NOMO-1 treated with DMSO at 0.1 percent for 48 hours (cell line): ENCODE measurements around the gene DUSP10.
A peak's percentile ranks its signal among the peaks of the same experiment; 100 is the strongest.

Source experiments
- DNase-seq: peaks from one replicate; lab custom pipeline; 2025; ENCODE audit not compliant: unreplicated experiment; lab: John Stamatoyannopoulos, UW

The DUSP10 gene

DNA sequence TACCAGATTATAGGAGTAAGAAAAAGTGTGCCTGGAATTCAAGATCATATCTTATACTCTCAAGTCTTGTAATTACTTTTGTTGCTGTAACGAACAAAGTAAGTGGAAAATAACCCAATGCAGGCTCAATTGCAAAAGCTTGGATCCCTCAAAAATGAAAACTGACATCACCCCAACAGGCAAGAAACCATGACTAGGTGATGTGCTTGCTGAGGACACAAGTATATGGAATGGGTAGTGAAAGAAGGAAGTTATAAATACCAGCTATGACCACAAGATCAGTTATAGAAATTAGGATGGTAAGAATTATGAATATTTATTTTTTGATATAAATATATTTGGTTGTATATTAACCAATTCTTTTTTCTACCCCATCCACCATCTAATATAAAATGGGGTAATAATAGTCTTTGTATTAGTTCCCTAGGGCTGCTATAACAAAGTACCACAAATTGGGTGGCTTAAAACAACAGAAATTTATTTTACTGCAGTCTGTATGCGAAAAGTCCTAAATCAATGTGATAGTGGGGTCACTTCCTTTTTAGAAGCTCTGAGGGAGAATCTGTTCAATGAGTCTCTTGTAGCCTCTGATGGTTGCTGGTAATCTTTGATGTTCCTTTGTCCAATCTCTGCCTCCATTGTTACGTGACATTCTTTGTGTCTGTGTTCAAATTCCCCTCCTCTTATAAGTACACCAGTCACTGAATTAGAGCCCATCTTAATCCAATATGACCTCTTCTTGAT is 45.0 kb downstream of the DUSP10 start:
- peak; percentile 68 for DNase-seq

GRCh38 chr1:221696027-221696426 is 45.9 kb downstream of the DUSP10 start:
- DNase-seq, result no peak

GRCh38 chr1:221695301-221695700 is 46.6 kb downstream of the DUSP10 start:
- DNase-seq, result no peak

GRCh38 chr1:221694109-221694508 is 47.8 kb downstream of the DUSP10 start:
- DNase-seq, result no peak

- DNase-seq, result no peak
Observed at GRCh38 chr1:221693087-221693486, 48.8 kb downstream of the DUSP10 start.

DNA sequence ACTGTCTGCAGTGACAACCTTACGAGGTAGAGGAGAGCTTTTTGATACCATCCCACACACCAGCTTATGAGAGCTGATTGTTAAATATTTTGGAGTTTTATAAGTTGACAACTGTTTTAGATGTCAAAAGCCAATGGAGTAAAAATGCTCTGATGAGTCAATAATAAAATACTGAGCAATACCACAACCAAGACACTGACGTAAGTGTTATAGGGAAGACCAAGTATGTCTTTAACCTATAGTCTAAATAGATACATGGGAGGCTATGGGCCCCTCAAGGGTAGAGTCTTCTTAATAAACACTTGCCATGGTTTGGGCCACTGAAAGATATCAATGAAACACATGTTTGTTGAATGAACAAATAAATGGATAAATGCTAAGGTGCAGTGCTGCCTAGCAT is 49.2 kb downstream of the DUSP10 start:
- no peak for DNase-seq

DNA sequence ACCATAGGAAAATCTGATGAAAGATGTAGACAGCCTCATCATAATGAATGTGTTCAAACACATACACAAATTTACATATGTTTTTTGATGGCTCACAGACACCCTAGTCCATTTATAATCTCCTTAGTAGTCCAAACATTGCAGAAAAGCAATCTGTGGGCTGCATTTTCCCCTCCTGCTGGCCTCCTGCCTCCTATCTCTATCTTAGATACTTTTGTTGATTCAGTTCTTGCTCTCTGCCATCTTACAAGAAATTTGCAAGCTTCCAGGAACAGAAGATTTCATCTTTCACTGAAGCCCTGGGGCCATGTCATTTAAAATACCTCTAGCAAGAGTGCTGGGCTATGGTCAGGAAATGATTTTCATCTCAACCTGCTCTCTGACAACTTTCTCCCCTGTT is 50.6 kb downstream of the DUSP10 start:
- DNase-seq, result no peak

DNA sequence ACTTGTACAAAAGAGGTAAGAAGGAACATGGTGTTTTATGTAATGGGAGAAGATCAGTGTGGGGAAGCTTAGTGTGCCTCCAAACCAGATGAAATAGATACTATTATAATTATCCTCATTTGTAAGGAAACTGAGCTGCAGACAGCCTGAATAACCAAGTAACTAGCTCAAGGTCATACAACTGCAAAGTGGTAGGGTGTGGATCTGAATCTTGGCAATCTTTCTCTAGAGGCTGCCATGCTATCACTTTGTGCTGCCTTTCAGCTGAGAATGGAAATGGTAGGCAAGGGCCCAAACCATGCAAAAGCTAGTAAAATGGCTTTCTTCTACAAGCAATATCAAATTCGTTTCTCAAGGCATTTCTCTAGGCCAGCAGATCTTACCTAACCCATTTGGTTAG is 51.0 kb downstream of the DUSP10 start:
- DNase-seq, result no peak

GRCh38 chr1:221689138-221689537 is 52.8 kb downstream of the DUSP10 start:
- DNase-seq, result peak; percentile 91

DNA sequence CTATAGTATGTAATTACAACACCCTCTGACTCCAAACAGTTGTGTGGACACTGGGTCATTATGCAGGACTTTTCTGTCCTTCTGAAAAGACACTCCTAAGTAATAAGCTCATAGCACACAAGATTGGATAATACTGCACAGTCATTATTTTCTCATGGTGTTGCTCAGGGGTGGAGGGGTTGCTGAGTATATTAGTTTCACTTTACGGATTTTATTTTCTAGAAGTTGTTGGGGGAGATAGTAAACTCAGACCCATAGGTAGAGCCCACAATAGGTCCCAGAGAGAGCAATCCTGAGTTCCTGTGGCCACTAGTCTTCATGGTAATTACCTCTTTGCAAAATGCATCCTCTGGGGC is 53.4 kb downstream of the DUSP10 start:
- DNase-seq, result no peak

DNA sequence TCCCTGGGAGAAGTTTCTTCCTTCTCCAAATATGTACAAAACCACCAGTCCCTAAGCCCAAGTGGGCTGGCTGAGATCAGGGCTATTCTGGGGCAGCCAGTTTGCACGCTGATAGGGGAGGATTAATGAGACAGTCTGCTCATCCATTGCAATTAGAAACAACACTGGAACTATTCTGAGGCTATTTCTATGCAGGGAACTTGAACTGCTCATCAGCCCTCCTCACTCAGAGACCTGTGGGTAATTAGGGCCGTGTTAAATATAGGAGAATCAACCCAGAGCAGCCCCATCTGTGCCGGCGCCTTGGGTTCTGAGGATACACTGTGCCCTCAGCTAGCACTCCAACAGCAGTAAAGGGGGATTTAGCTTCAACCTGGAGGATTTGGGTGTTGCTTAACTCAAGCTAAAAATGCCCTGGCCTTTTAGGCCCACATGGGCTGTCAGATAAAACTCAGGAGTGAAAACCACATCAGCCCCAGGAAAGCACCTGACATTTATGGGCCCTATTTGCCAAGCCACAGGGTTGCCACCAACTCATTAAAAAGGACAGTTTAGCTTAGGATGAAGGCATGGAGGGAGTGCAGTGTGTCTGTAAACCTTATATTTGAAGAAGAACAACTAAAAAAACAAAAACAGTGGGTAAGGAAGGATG is 53.9 kb downstream of the DUSP10 start:
- no peak for DNase-seq

- peak; percentile 37 for DNase-seq
Observed at GRCh38 chr1:221683681-221684080, 58.2 kb downstream of the DUSP10 start.

DNA sequence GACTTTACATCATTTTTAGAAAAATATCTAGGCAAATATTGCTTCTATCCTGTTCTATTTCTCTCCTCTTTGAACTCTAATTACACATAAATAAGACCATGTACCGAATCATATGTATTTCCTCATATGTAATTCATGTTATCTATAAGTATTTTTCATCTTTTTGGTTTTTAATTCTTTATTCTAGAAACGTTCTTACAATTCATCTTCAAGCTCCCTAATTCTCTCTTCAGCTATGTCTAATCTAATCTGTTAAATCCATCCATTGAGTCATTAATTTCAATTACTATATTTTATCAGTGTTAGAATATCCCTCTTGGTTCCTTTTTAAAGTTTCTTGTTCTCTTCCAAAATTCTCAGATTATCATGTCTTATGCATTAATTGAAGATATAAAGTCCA is 61.8 kb downstream of the DUSP10 start:
- no peak for DNase-seq

GRCh38 chr1:221678014-221678413 is 63.9 kb downstream of the DUSP10 start:
- DNase-seq, result no peak

- DNase-seq, result no peak
Observed at GRCh38 chr1:221675880-221676800, 65.7 kb downstream of the DUSP10 start.

DNA sequence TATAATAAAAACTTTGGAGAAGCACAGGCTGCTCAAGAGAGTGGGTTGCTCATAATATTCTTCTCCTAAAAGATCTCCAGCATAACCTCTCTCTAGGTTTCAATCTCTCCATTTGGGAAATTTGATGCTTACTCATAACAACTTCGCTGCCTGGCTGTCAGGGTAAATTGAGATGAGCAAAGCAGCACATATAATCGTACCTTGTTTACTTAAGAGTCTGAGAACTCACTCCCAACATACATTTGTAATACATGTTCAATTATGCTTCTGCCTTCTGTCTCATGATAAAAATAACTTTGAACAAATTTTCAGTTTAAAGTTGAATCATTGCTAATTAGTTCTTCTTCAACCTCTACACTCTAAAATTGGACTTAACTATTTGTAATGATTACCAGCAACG is 68.9 kb downstream of the DUSP10 start:
- no peak for DNase-seq

DNA sequence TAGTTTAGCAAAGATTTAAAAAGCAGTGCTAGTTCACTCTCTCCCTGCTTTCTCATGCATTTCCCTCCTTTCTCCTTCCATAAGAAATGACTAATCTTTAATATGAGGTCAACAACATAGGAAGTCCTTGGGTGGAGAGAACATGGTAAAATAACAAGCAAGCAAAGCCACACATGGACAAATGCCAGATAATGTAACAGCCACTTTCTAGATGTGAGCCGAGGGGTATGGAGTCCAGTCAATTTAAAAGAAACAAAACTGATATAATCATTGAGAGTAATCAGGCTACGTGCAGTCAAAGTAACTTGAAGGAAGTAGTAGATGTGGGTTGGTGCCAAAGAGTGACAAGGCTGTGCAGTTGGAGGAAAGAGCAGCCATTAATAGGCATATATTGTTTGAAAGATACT is 69.6 kb downstream of the DUSP10 start:
- no peak for DNase-seq

GRCh38 chr1:221670081-221670480 is 71.8 kb downstream of the DUSP10 start:
- no peak for DNase-seq

DNA sequence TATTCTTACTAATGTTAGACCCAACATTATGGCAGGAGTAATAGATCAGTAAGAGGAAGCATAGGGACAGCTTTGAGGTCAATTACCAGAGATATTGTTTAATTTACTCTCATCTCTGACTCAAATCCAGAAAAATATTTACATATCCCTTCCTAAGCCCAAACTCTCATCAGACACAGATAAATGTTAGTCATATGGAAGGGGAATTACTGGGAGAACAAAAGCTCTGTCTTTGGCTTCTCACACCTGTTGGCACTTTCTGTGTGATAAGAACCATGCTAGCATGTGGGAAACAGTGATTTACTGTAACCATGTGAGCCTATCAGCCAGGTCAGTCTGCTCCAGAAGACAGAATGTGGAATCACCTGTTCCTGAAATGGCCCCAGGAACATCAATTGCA is 72.4 kb downstream of the DUSP10 start:
- no peak for DNase-seq

DNA sequence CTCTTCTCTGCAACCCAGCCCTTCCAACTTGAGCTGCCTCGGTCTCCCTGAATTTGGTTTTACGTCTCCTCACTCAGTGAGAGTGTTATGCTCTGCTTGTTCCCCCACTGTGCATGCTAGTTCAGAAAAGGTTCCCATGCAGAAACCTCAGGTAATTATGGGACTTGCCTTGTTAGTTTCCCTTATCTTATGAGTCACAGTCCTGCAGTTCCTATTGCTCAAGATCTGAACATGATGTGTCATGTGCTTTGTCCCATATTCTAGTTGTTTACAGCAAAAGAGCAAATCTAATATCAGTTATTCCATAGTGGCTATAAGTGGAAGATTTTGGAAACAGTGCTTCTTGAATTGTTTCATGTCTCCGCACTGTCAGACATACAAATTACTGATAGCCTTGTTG is 74.4 kb downstream of the DUSP10 start:
- DNase-seq, result peak; percentile 91

DNA sequence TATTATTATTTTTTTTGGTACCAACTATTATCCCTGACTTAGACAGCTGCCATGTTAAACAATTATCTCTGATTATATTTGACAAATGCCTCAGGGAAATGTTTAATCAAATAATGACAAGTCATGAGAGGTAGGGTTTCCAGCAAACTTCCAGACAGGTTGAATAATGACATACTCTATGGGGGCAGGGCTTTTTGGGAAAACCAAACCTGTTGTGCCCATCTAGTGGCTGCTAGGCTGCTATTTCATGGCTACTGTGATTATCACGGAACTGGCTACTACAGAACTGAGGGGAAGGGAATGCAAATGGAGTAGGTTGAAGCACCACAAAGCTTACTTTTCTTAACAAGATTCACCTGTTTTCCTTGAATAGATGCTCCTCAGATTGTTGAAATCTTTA is 77.6 kb downstream of the DUSP10 start:
- DNase-seq, result no peak

DNA sequence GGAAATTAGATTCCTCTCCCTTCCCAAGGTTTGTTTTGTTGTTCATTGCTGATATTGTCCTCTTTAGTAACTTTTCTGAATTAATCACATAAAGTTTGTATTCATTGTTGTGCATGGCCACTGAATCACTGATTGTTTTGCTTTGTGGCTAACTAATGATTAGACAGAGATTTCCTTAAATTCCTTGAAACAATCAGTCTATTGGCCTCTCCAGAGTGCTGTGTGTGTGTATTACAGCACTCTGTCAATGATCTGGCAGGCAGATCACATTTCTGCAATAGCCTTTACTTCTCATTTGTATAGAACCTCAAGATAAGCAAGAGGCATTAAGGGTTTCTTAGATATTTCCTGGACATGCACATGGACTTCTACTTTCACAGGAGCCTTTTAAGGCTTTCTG is 78.6 kb downstream of the DUSP10 start:
- DNase-seq, result no peak
